ENCODE results near the gene SURF4.
A peak's percentile ranks its signal among the peaks of the same experiment; 100 is the strongest.
"Not testable (repeated sequence)": the region's sequence is repeated elsewhere in the genome, so short reads cannot be mapped to it uniquely, and the experiment has no call there.

The SURF4 gene

GRCh38 chr9:133380734-133381133 lies 4.9 kb upstream of the SURF4 start:
- Histone ChIP-seq H3K4me1 (ENCODE audit: control insufficient read depth, insufficient read depth, low read length) (peaks cover 18% of the 10 kb centered on the region), H3K36me3 (ENCODE audit: control insufficient read depth, insufficient read depth, low read length) (no peaks in the 10 kb centered on the region), H3K4me3 (ENCODE audit: low read length) (no peak overlapping the region), H3K27me3 (ENCODE audit: control insufficient read depth, insufficient read depth, low read length) (no peaks in the 10 kb centered on the region), H3K9me3 (ENCODE audit: control insufficient read depth, low read length) (no peaks in the 10 kb centered on the region), H3K9ac (ENCODE audit: low read length) (no peak overlapping the region)

GRCh38 chr9:133379153-133380086 lies 3.6 kb upstream of the SURF4 start:
- Histone ChIP-seq H3K36me3 (ENCODE audit: control insufficient read depth, insufficient read depth, low read length) (no peaks in the 10 kb centered on the region), H3K4me3 (ENCODE audit: low read length) (no peak overlapping the region), H3K4me1 (ENCODE audit: control insufficient read depth, insufficient read depth, low read length) (peaks cover 18% of the 10 kb centered on the region), H3K9me3 (ENCODE audit: control insufficient read depth, low read length) (no peaks in the 10 kb centered on the region), H3K9ac (ENCODE audit: low read length) (no peak overlapping the region), H3K27me3 (ENCODE audit: control insufficient read depth, insufficient read depth, low read length) (no peaks in the 10 kb centered on the region)

- Histone ChIP-seq H3K27me3 (ENCODE audit: control insufficient read depth, insufficient read depth, low read length) (no peaks in the 10 kb centered on the region), H3K36me3 (ENCODE audit: control insufficient read depth, insufficient read depth, low read length) (no peaks in the 10 kb centered on the region), H3K9ac (ENCODE audit: low read length) (no peak overlapping the region), H3K9me3 (ENCODE audit: control insufficient read depth, low read length) (no peaks in the 10 kb centered on the region), H3K4me1 (ENCODE audit: control insufficient read depth, insufficient read depth, low read length) (peaks cover 18% of the 10 kb centered on the region), H3K4me3 (ENCODE audit: low read length) (no peak overlapping the region)
Observed at GRCh38 chr9:133378408-133378962, 2.6 kb upstream of the SURF4 start.

- Histone ChIP-seq H3K4me3 (ENCODE audit: low read length) (no peak overlapping the region), H3K27me3 (ENCODE audit: control insufficient read depth, insufficient read depth, low read length) (no peaks in the 10 kb centered on the region), H3K9ac (ENCODE audit: low read length) (no peak overlapping the region), H3K9me3 (ENCODE audit: control insufficient read depth, low read length) (no peaks in the 10 kb centered on the region), H3K36me3 (ENCODE audit: control insufficient read depth, insufficient read depth, low read length) (no peaks in the 10 kb centered on the region), H3K4me1 (ENCODE audit: control insufficient read depth, insufficient read depth, low read length) (peaks cover 23% of the 10 kb centered on the region)
Observed at GRCh38 chr9:133377721-133378216, 1.9 kb upstream of the SURF4 start.

GRCh38 chr9:133377280-133377679 lies 1.4 kb upstream of the SURF4 start:
- H3K4me3 ChIP-seq (ENCODE audit: low read length); H3K9me3 ChIP-seq (ENCODE audit: control insufficient read depth, low read length); H3K9ac ChIP-seq (ENCODE audit: low read length); H3K27me3 ChIP-seq (ENCODE audit: control insufficient read depth, insufficient read depth, low read length); H3K36me3 ChIP-seq (ENCODE audit: control insufficient read depth, insufficient read depth, low read length): not testable (repeated sequence)
- H3K4me1 ChIP-seq (ENCODE audit: control insufficient read depth, insufficient read depth, low read length): peaks cover 26% of the 10 kb centered on the region

GRCh38 chr9:133375116-133375723 lies 640 bp downstream of the SURF4 start:
- Histone ChIP-seq H3K27me3 (ENCODE audit: control insufficient read depth, insufficient read depth, low read length) (no peaks in the 10 kb centered on the region), H3K9me3 (ENCODE audit: control insufficient read depth, low read length) (no peaks in the 10 kb centered on the region), H3K4me1 (ENCODE audit: control insufficient read depth, insufficient read depth, low read length) (peaks cover 46% of the 10 kb centered on the region)

GRCh38 chr9:133374612-133375115 lies 1.2 kb downstream of the SURF4 start:
- Histone ChIP-seq H3K9ac (ENCODE audit: low read length) (peak overlapping the region; percentile 91), H3K27me3 (ENCODE audit: control insufficient read depth, insufficient read depth, low read length) (no peaks in the 10 kb centered on the region), H3K9me3 (ENCODE audit: control insufficient read depth, low read length) (no peaks in the 10 kb centered on the region), H3K4me1 (ENCODE audit: control insufficient read depth, insufficient read depth, low read length) (peaks cover 52% of the 10 kb centered on the region), H3K36me3 (ENCODE audit: control insufficient read depth, insufficient read depth, low read length) (no peaks in the 10 kb centered on the region), H3K4me3 (ENCODE audit: low read length) (peak overlapping the region; percentile 88)

More at GRCh38 chr9:133375116-133375723, 640 bp downstream of the SURF4 start:
- Histone ChIP-seq H3K4me3 (ENCODE audit: low read length) (peak overlapping the region; percentile 88), H3K9ac (ENCODE audit: low read length) (peak overlapping the region; percentile 91), H3K36me3 (ENCODE audit: control insufficient read depth, insufficient read depth, low read length) (no peaks in the 10 kb centered on the region)

GRCh38 chr9:133372144-133372543 lies 3.7 kb downstream of the SURF4 start:
- Histone ChIP-seq H3K9me3 (ENCODE audit: control insufficient read depth, low read length) (no peaks in the 10 kb centered on the region), H3K4me3 (ENCODE audit: low read length) (no peak overlapping the region), H3K36me3 (ENCODE audit: control insufficient read depth, insufficient read depth, low read length) (no peaks in the 10 kb centered on the region), H3K9ac (ENCODE audit: low read length) (peak overlapping the region; percentile 20), H3K4me1 (ENCODE audit: control insufficient read depth, insufficient read depth, low read length) (peaks cover 60% of the 10 kb centered on the region), H3K27me3 (ENCODE audit: control insufficient read depth, insufficient read depth, low read length) (no peaks in the 10 kb centered on the region)

GRCh38 chr9:133371261-133371711 lies 4.6 kb downstream of the SURF4 start:
- Histone ChIP-seq H3K4me3 (ENCODE audit: low read length) (no peak overlapping the region), H3K9me3 (ENCODE audit: control insufficient read depth, low read length) (no peaks in the 10 kb centered on the region), H3K36me3 (ENCODE audit: control insufficient read depth, insufficient read depth, low read length) (peaks cover 5% of the 10 kb centered on the region), H3K9ac (ENCODE audit: low read length) (peak overlapping the region; percentile 16), H3K27me3 (ENCODE audit: control insufficient read depth, insufficient read depth, low read length) (no peaks in the 10 kb centered on the region), H3K4me1 (ENCODE audit: control insufficient read depth, insufficient read depth, low read length) (peaks cover 56% of the 10 kb centered on the region)

GRCh38 chr9:133370685-133371084 lies 5.2 kb downstream of the SURF4 start:
- peaks cover 7% of the 10 kb centered on the region for H3K36me3 ChIP-seq (ENCODE audit: control insufficient read depth, insufficient read depth, low read length)

GRCh38 chr9:133369933-133370332 lies 5.9 kb downstream of the SURF4 start:
- Histone ChIP-seq H3K9ac (ENCODE audit: low read length) (no peak overlapping the region), H3K4me1 (ENCODE audit: control insufficient read depth, insufficient read depth, low read length) (peaks cover 56% of the 10 kb centered on the region), H3K4me3 (ENCODE audit: low read length) (no peak overlapping the region), H3K36me3 (ENCODE audit: control insufficient read depth, insufficient read depth, low read length) (peaks cover 12% of the 10 kb centered on the region), H3K27me3 (ENCODE audit: control insufficient read depth, insufficient read depth, low read length) (no peaks in the 10 kb centered on the region), H3K9me3 (ENCODE audit: control insufficient read depth, low read length) (no peaks in the 10 kb centered on the region)

More at GRCh38 chr9:133370685-133371084, 5.2 kb downstream of the SURF4 start:
- Histone ChIP-seq H3K9ac (ENCODE audit: low read length) (peak overlapping the region; percentile 16), H3K4me3 (ENCODE audit: low read length) (no peak overlapping the region), H3K9me3 (ENCODE audit: control insufficient read depth, low read length) (no peaks in the 10 kb centered on the region), H3K4me1 (ENCODE audit: control insufficient read depth, insufficient read depth, low read length) (peaks cover 56% of the 10 kb centered on the region), H3K27me3 (ENCODE audit: control insufficient read depth, insufficient read depth, low read length) (no peaks in the 10 kb centered on the region)

GRCh38 chr9:133369422-133369821 lies 6.4 kb downstream of the SURF4 start:
- peaks cover 56% of the 10 kb centered on the region for H3K4me1 ChIP-seq (ENCODE audit: control insufficient read depth, insufficient read depth, low read length)
- no peaks in the 10 kb centered on the region for H3K27me3 ChIP-seq (ENCODE audit: control insufficient read depth, insufficient read depth, low read length)
- no peak overlapping the region for H3K4me3 ChIP-seq (ENCODE audit: low read length)
- H3K9me3 ChIP-seq (ENCODE audit: control insufficient read depth, low read length): no peaks in the 10 kb centered on the region
- peaks cover 14% of the 10 kb centered on the region for H3K36me3 ChIP-seq (ENCODE audit: control insufficient read depth, insufficient read depth, low read length)
- H3K9ac ChIP-seq (ENCODE audit: low read length): no peak overlapping the region
